GM21423 (cell line): ENCODE data around the gene LCE6A.

Experiments used
- ATAC-seq: cut with Tn5 transposase; IDR thresholded peaks from one replicate; pipeline ENCODE4 v1.9.1; 2021; ENCODE audit warnings: mild to moderate bottlenecking, moderate library complexity; ENCODE audit not compliant: unreplicated experiment

LCE6A gene

GRCh38 chr1:152873495-152873894, 30.8 kb downstream of the LCE6A start:
- no peak for ATAC-seq

- ATAC-seq, result no peak
Measured at GRCh38 chr1:152876827-152877226, 34.2 kb downstream of the LCE6A start.

GRCh38 chr1:152878042-152878441, 35.4 kb downstream of the LCE6A start, which contains the start of gene SMCP:
TSS of gene SMCP (plus strand) at chr1:152878322. CDS start at chr1:152884423, 6,101 bp downstream.
- ATAC-seq, result no peak

GRCh38 chr1:152879559-152880198, 37.0 kb downstream of the LCE6A start:
- ATAC-seq, result no peak

- no peak for ATAC-seq
Measured at GRCh38 chr1:152880316-152880715, 37.7 kb downstream of the LCE6A start.

GRCh38 chr1:152880907-152881306, 38.3 kb downstream of the LCE6A start:
- ATAC-seq, result no peak

- no peak for ATAC-seq
Measured at GRCh38 chr1:152884085-152884484, 41.4 kb downstream of the LCE6A start.

- ATAC-seq, result no peak
Measured at GRCh38 chr1:152884506-152884905, 41.9 kb downstream of the LCE6A start.

GRCh38 chr1:152884966-152885624, 42.4 kb downstream of the LCE6A start:
- ATAC-seq, result no peak

GRCh38 chr1:152886085-152886484, 43.4 kb downstream of the LCE6A start:
- no peak for ATAC-seq

GRCh38 chr1:152886758-152887409, 44.2 kb downstream of the LCE6A start:
- ATAC-seq, result no peak

- ATAC-seq, result no peak
Measured at GRCh38 chr1:152888126-152888525, 45.5 kb downstream of the LCE6A start.
